CD4-positive, alpha-beta T cell treated with Interleukin-17A for 1 hour (primary cell): Measurements from ENCODE around the gene MSANTD4.
"Not testable (repeated sequence)": the region's sequence is repeated elsewhere in the genome, so short reads cannot be mapped to it uniquely, and the experiment has no call there.

Experiments
- DNase-seq: peaks from one replicate; pipeline ENCODE4 v3.0.0-alpha.2; 2020

The MSANTD4 gene

GRCh38 chr11:106012744-106013143 is 9.3 kb downstream of the MSANTD4 start:
- no peak for DNase-seq

GRCh38 chr11:106011481-106011880 is 10.6 kb downstream of the MSANTD4 start:
- DNase-seq = no peak

GRCh38 chr11:106003094-106003493 is 18.9 kb downstream of the MSANTD4 start:
- not testable (repeated sequence) for DNase-seq

- no peak for DNase-seq
These were observed 20.6 kb downstream of the MSANTD4 start for GRCh38 chr11:106001304-106002012.

DNA sequence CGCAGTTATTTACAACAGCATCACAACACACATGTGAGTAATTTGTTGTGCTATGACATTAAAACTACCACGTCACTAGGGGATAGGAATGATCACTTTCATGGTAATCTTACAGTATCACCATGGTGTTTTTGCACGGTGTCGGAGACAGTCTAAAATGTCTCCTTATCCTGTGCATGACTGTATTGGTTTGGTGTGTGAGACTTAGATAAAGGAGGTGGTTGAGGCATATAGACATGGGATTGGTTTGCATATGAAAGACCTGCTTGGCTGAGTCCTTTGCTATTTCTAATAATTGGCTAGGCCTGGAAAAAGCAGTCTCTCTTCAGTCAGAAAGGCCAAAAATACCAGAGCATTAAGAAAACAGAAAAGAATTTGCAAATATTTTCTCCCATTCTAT is 30.2 kb downstream of the MSANTD4 start:
- no peak for DNase-seq

DNA sequence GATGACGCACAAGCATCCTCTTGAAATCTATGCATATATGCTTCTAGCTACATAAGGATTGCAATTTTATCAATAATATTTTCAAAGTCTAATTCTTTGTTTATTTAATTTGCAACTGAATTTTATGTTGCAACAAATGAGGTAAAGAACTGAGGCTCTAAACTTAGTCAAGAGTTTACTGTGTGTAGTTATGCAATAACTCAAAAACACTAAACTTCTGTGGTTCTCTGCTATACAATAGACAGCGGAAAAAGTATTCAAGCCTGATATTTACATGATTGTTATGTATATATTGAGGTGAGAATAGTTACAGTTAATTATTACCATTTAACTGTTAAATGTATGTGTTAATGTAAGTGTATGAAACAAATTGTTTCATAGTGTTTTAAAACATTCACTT is 32.9 kb downstream of the MSANTD4 start:
- DNase-seq = no peak

DNA sequence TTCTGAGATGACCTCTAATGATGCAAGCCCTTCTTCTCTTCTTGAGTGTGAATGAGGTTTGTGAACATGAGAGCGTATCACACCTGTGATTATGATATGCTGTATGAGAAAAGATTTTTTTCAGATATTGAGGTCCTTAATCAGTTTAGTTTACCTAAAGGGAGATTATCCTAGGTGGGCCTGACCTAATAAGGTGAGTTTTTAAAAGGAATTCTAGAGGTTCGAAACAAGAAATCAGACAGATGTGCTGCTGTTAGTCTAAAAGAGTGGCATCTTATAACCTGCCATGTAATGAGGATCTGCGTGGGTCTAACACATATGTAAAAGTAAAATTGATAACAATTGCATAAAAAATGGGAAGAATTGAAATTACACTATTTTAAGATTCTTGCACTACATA is 33.8 kb downstream of the MSANTD4 start:
- no peak for DNase-seq

- DNase-seq = no peak
These were observed 35.5 kb downstream of the MSANTD4 start for GRCh38 chr11:105986554-105986953.

DNA sequence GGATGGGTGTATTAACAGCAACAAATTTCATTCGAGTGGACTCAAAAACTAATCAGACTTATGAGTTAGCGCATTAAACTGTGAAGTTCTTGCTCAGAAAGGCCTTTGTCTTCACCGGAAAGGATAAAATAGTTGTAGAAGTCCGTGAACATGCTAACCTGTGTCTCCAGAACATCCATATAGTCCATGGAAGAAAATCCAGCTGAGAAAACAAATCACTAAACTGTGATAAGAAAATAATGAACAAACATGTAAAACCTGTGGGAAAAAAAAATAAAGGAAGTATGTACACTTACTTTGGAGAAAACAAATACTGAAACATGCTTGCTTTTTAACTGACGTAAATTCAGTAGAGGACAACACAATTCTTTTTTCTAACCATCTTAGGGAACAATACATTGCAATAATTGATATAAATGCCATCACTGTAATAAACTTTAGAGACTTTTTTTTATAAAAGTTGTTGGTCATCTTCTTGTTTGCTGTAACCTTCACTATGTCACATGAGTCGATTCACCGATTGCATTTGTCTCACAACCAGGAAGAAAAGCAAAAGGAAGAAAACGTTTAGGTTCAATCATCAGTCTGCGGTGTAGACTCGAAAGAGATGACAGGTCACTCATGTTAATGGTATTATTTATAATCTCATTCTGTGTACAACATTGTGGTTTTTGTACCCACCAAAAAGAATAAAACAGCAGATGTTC is 41.9 kb downstream of the MSANTD4 start:
- no peak for DNase-seq

DNA sequence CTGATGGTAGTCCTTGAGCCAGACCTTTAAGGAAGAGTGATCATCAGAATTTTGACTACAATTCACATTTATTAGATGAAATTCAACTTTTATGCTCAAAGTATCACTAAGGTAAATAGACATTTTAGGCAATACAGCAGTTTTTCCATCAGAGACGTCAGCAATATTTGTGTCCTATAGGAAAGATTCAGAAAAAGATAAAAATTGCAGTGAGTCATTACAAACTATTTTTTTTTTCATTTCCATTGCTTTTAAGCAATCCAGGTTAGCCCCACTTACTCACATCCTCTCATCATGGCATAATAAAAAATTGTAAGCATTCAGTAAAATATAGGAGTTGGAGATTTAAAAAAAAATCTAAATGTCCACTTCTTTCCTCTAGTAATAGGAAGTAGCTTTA is 46.9 kb downstream of the MSANTD4 start:
- no peak for DNase-seq

- DNase-seq = no peak
These were observed 52.3 kb downstream of the MSANTD4 start for GRCh38 chr11:105969756-105970155.

DNA sequence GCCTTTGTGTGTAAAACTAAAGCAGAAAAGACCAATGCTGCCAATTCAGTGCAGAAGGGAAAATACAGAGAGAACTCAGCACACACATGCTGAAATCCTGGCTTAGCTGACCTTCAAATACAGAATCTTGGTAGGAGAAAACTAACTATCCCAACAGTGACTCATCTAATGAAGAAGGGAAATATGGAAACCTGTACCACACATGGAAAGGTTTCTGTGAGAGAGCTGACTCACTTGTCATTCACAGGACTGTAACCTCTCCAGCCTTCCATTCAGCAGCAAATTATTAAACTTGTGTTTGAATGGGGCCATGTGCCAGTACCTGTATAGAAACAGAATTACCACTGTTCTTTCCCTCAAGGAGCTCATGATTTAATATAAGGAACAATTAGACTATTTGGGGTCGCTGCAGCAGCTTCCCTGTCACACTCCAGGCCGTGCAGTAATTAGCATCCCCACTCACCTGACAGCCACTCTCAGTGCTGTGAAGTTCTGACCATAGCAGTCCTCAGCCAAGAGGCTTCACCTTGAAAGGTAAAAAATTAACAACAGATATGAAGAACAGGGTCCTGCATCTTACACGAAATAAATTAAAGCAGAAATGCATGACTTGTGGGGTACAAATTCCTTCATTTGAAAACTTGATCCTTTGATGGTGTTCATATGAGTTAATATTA is 53.9 kb downstream of the MSANTD4 start:
- DNase-seq = no peak

- DNase-seq = no peak
These were observed 61.5 kb downstream of the MSANTD4 start for GRCh38 chr11:105960252-105961245.
